SK-N-SH (cell line): ENCODE data around the gene SHQ1. TPM values are rescaled to one million over a fixed set of nuclear protein-coding genes. Genes with fewer than 3 reads are reported as not detected.

ENCODE experiments used
- CTCF ChIA-PET: fragments of 300-600, 350-600 bp; formaldehyde crosslinking; extraction: SDS; loops from one replicate; lab custom pipeline; 2021; lab: Yijun Ruan, JAX
- POLR2A ChIA-PET: fragments of 350-600 bp; sonication (Branson Sonifier 250); formaldehyde crosslinking; extraction: SDS; loops from one replicate; lab custom pipeline; 2020; ENCODE audit warnings: antibody characterized with exemption, inconsistent platforms; lab: Yijun Ruan, JAX
- DNase-seq: peaks from one replicate; pipeline ENCODE4 v3.0.0; 2012
- H2AFZ ChIP-seq: fragments of 200-600 bp; sonication (generic); 2 replicates; pipeline ENCODE4 v1.8.1; 2016; ENCODE audit warnings: antibody characterized with exemption, mild to moderate bottlenecking, low read depth
- H3F3A ChIP-seq: fragments of 200-600 bp; sonication (generic); replicated peaks from 2 replicates; pipeline ENCODE3; 2016; ENCODE audit warnings: antibody characterized with exemption, mild to moderate bottlenecking; ENCODE audit not compliant: insufficient read depth
- H3K27ac ChIP-seq, 2 experiments: fragments of 200-500 bp in 1 of 2; fragments of 200-600 bp in 1 of 2; sonication (Bioruptor generic) in 1 of 2; sonication (generic), shearing (Covaris generic) in 1 of 2; 2 replicates each; pipeline versions ENCODE4 v1.5.1 to v1.6.1; 2014 to 2016; ENCODE audit warnings: low read depth in 2 of 2, inconsistent platforms in 1 of 2, low read length in 1 of 2, mild to moderate bottlenecking in 1 of 2, mixed read lengths in 1 of 2
- H3K27me3 ChIP-seq: fragments of 200-600 bp; sonication (generic), shearing (Covaris generic); 2 replicates; pipeline ENCODE4 v1.6.1; 2016; ENCODE audit warnings: mixed run types; ENCODE audit not compliant: insufficient read depth
- H3K36me3 ChIP-seq, 2 experiments: fragments of 200-500 bp in 1 of 2; fragments of 200-600 bp in 1 of 2; sonication (Bioruptor generic) in 1 of 2; sonication (generic) in 1 of 2; replicated peaks in 1 of 2; 2 replicates each; pipeline versions ENCODE3 to v1.5.1; 2014 to 2016; ENCODE audit warnings: low read length in 1 of 2, mild to moderate bottlenecking in 1 of 2; ENCODE audit not compliant: insufficient read depth in 2 of 2, control insufficient read depth in 1 of 2
- H3K4me1 ChIP-seq, 2 experiments: fragments of 200-500 bp in 1 of 2; fragments of 200-600 bp in 1 of 2; sonication (Bioruptor generic) in 1 of 2; sonication (generic), shearing (Covaris generic) in 1 of 2; 2 replicates each; pipeline versions ENCODE4 v1.5.1 to v1.6.1; 2014 to 2016; ENCODE audit warnings: low read depth in 1 of 2, low read length in 1 of 2, mixed run types in 1 of 2; ENCODE audit not compliant: insufficient read depth in 2 of 2, control insufficient read depth in 1 of 2
- H3K4me2 ChIP-seq: fragments of 200-600 bp; sonication (generic), shearing (Covaris generic); 2 replicates; pipeline ENCODE4 v1.6.1; 2017; ENCODE audit warnings: mixed run types
- H3K4me3 ChIP-seq, 2 experiments: fragments of 200-500 bp in 1 of 2; fragments of 200-600 bp in 1 of 2; sonication (Bioruptor generic) in 1 of 2; sonication (generic), shearing (Covaris generic) in 1 of 2; 2 replicates each; pipeline versions ENCODE4 v1.5.1 to v1.8.1; 2014 to 2016; ENCODE audit warnings: low read depth in 2 of 2, inconsistent platforms in 1 of 2, low read length in 1 of 2, mild to moderate bottlenecking in 1 of 2, mixed read lengths in 1 of 2, moderate library complexity in 1 of 2
- H3K79me2 ChIP-seq: fragments of 200-600 bp; sonication (generic); 2 replicates; pipeline ENCODE4 v1.8.1; 2017; ENCODE audit warnings: mild to moderate bottlenecking; ENCODE audit not compliant: insufficient read depth
- H3K9ac ChIP-seq: fragments of 200-600 bp; sonication (generic); 2 replicates; pipeline ENCODE4 v1.6.1; 2017; ENCODE audit warnings: mixed run types
- H3K9me2 ChIP-seq: fragments of 200-600 bp; sonication (generic); 2 replicates; pipeline ENCODE4 v1.6.1; 2017; ENCODE audit warnings: mixed run types
- H3K9me3 ChIP-seq: fragments of 200-600 bp; sonication (generic); 2 replicates; pipeline ENCODE4 v1.6.1; 2017; ENCODE audit warnings: mixed run types, mild to moderate bottlenecking, moderate library complexity
- H4K20me1 ChIP-seq: fragments of 200-600 bp; sonication (generic); 2 replicates; pipeline ENCODE4 v1.6.1; 2017; ENCODE audit warnings: mild to moderate bottlenecking, mixed run types; ENCODE audit not compliant: insufficient read depth
- CHD2 ChIP-seq: fragments of 150-350 bp; IDR thresholded peaks from 2 replicates; pipeline ENCODE4 v1.6.1; 2018; ENCODE audit warnings: low read length; ENCODE audit not compliant: partially characterized antibody
- EP300 ChIP-seq, 2 experiments: IDR thresholded peaks; 2 replicates each; pipeline versions ENCODE4 v1.4.0 to v1.6.1; 2012; ENCODE audit warnings: borderline replicate concordance in 1 of 2, low read depth in 1 of 2, low read length in 1 of 2
- EZH2phosphoT487 ChIP-seq: fragments of 200-600 bp; sonication (generic); IDR thresholded peaks from 2 replicates; pipeline ENCODE4 v1.6.1; 2017; ENCODE audit warnings: low read depth, mixed run types, mild to moderate bottlenecking, antibody characterized with exemption, moderate library complexity, borderline replicate concordance
- FOXJ3 ChIP-seq: sonication (generic); formaldehyde crosslinking; IDR thresholded peaks from 2 replicates; pipeline ENCODE4 v1.5.1; 2020; ENCODE audit warnings: mild to moderate bottlenecking, missing genetic modification reagents
- FOXM1 ChIP-seq: IDR thresholded peaks from 2 replicates; pipeline ENCODE4 v1.4.0; 2012; ENCODE audit warnings: low read depth, mild to moderate bottlenecking
- GATA2 ChIP-seq: sonication (generic); formaldehyde crosslinking; IDR thresholded peaks from 2 replicates; pipeline ENCODE4 v1.5.0; 2020; ENCODE audit warnings: mild to moderate bottlenecking, missing genetic modification reagents
- JUND ChIP-seq: IDR thresholded peaks from 2 replicates; pipeline ENCODE4 v1.4.0; 2012
- MEF2A ChIP-seq: IDR thresholded peaks from 2 replicates; pipeline ENCODE4 v1.4.0; 2012; ENCODE audit warnings: low read depth, borderline replicate concordance
- NRF1 ChIP-seq: IDR thresholded peaks from 2 replicates; pipeline ENCODE4 v1.6.1; 2012; ENCODE audit warnings: low read depth, mild to moderate bottlenecking, low read length
- RAD21 ChIP-seq: IDR thresholded peaks from 2 replicates; pipeline ENCODE4 v1.6.1; 2012; ENCODE audit warnings: mild to moderate bottlenecking, low read length
- REST ChIP-seq: IDR thresholded peaks from 2 replicates; pipeline ENCODE4 v1.6.1; 2012; ENCODE audit warnings: mild to moderate bottlenecking, low read depth, low read length, moderate library complexity
- RFX5 ChIP-seq: IDR thresholded peaks from 2 replicates; pipeline ENCODE4 v1.6.1; 2012; ENCODE audit warnings: mild to moderate bottlenecking, improper control_type of control experiment, low read length
- RXRA ChIP-seq: IDR thresholded peaks from 2 replicates; pipeline ENCODE4 v1.4.0; 2012; ENCODE audit warnings: low read depth, mild to moderate bottlenecking, borderline replicate concordance
- TAF1 ChIP-seq: IDR thresholded peaks from 2 replicates; pipeline ENCODE4 v1.6.1; 2012; ENCODE audit warnings: low read depth, mild to moderate bottlenecking, low read length, moderate library complexity, borderline replicate concordance
- TCF12 ChIP-seq: IDR thresholded peaks from 2 replicates; pipeline ENCODE4 v1.4.0; 2012
- USF1 ChIP-seq: IDR thresholded peaks from 2 replicates; pipeline ENCODE4 v1.4.0; 2012; ENCODE audit warnings: low read depth, borderline replicate concordance
- USF2 ChIP-seq: fragments of 150-350 bp; IDR thresholded peaks from 2 replicates; pipeline ENCODE4 v1.6.1; 2017; ENCODE audit warnings: antibody characterized with exemption, low read length, low read depth, borderline replicate concordance
- YY1 ChIP-seq: IDR thresholded peaks from 2 replicates; pipeline ENCODE4 v1.4.0; 2012; ENCODE audit warnings: low read depth, mild to moderate bottlenecking
- ZBTB33 ChIP-seq: IDR thresholded peaks from 2 replicates; pipeline ENCODE4 v1.4.0; 2012; ENCODE audit warnings: low read depth, borderline replicate concordance
- WGBS: methylation state at CpG from one replicate; pipeline ENCODE4 v1.1.6; 2017; ENCODE audit warnings: low lambda C conversion rate; 5-methylcytosine and 5-hydroxymethylcytosine counted together
- polyA plus RNA-seq, 3 experiments: library from polyadenylated mRNA; depleted of rRNA; stranded (reverse); fragments of >200 nt; gene quantifications; 2 replicates each; pipeline ENCODE4 v1.2.3, GENCODE V29; 2012

Gene SHQ1
- polyA plus RNA-seq, 1 of the 3 experiments (the other 2 are of a cell fraction), result 10.5 TPM

GRCh38 chr3:72818905-72819304, 29.3 kb downstream of the SHQ1 start:
- Histone ChIP-seq H3K9me3 (no peaks in the 10 kb centered on the region), H2AFZ (no peak overlapping the region), H3K4me2 (peak overlapping the region; percentile 18; the same call in 1 of the 2 replicates), H3K4me1 (peaks cover 21 to 25% of the 10 kb centered on the region in 2 experiments), H4K20me1 (peaks cover 31% of the 10 kb centered on the region), H3K27ac (peak overlapping the region in 1 of 2 experiments; percentile 61; a peak in 2 of 4 replicates), H3F3A (peaks cover 26% of the 10 kb centered on the region), H3K27me3 (no peaks in the 10 kb centered on the region), H3K9ac (no peak overlapping the region), H3K4me3 (no peak overlapping the region), H3K9me2 (no peaks in the 10 kb centered on the region), H3K79me2 (no peaks in the 10 kb centered on the region; the same call in 1 of the 2 replicates), H3K36me3 (peaks cover 26 to 49% of the 10 kb centered on the region in 2 experiments)
- DNase-seq, result no peak
- ChIA-PET CTCF (interaction anchor here (0.6 to 7.3 kb wide), 19 partner anchors 8 to 1089 kb away, joined by 3 to 143 read pairs (median 4); partner anchors contain the start of gene RYBP), POLR2A (no interaction called here)
- WGBS, result 95% methylated on average over 1 of the region's 1 CpG
- TF ChIP-seq RAD21 (no peak), TAF1 (no peak), FOXJ3 (CRISPR knock-in tag) (no peak), EZH2phosphoT487 (no peak)

- Histone ChIP-seq H3K9me2 (no peaks in the 10 kb centered on the region), H3K27me3 (no peaks in the 10 kb centered on the region), H3K4me3 (no peak overlapping the region; a peak in 1 of 4 replicates), H2AFZ (no peak overlapping the region), H3K36me3 (peaks cover 27 to 43% of the 10 kb centered on the region in 2 experiments), H3F3A (peaks cover 26% of the 10 kb centered on the region), H3K9me3 (no peaks in the 10 kb centered on the region), H3K79me2 (no peaks in the 10 kb centered on the region; the same call in 1 of the 2 replicates), H3K4me1 (peaks cover 21 to 25% of the 10 kb centered on the region in 2 experiments), H3K4me2 (peak overlapping the region; percentile 18; the same call in 1 of the 2 replicates), H3K9ac (no peak overlapping the region), H3K27ac (peak overlapping the region in 1 of 2 experiments; percentile 61; a peak in 3 of 4 replicates), H4K20me1 (peaks cover 31% of the 10 kb centered on the region)
- 81% methylated on average over 3 of the region's 3 CpGs for WGBS
- peak; percentile 54 for DNase-seq
- POLR2A ChIA-PET, result no interaction called here
- CTCF ChIA-PET, result interaction anchor here (0.6 to 7.3 kb wide), 19 partner anchors 9 to 1089 kb away, joined by 3 to 143 read pairs (median 4); partner anchors contain the start of gene RYBP
- TF ChIP-seq REST (no peak), GATA2 (CRISPR knock-in tag) (no peak), RFX5 (no peak), FOXM1 (no peak), YY1 (no peak), EP300 (IDR thresholded peaks at IDR 0.05; ENCODE audit: borderline replicate concordance in 1 of 2, low read depth in 1 of 2, low read length in 1 of 2) (0 out of 4 replicates have a peak, but pooled peaks of 1 of the 2 experiments have one; percentile 10), CHD2 (peak; percentile 32), NRF1 (no peak), MEF2A (no peak), USF1 (no peak), USF2 (no peak), JUND (no peak), RAD21 (peak; percentile 95), TCF12 (no peak), ZBTB33 (no peak), RXRA (no peak)
Observed at GRCh38 chr3:72818092-72818773, 30.0 kb downstream of the SHQ1 start.
